ENCODE measurements around the gene METTL22. TPM values are rescaled to one million over a fixed set of nuclear protein-coding genes. Genes with fewer than 3 reads are reported as not detected.

METTL22 gene
- total RNA-seq, 1 experiment from 2014 or later = 39.8 TPM

GRCh38 chr16:8628981-8629725 lies 7.7 kb downstream of the METTL22 start:
- H3K4me1 Mint-ChIP-seq (ENCODE audit: low read depth, unreplicated experiment) = no peaks in the 10 kb centered on the region
- no peaks in the 10 kb centered on the region for H3K9me3 Mint-ChIP-seq (ENCODE audit: unreplicated experiment)
- no peak overlapping the region for H3K4me3 ChIP-seq (ENCODE audit: low read depth, low read length)
- intact Hi-C loops (cut with micrococcal nuclease; ENCODE audit: unreplicated experiment) = no loop called here
- no peak for DNase-seq
- no peaks in the 10 kb centered on the region for H3K27me3 ChIP-seq (replicated peaks; ENCODE audit: control insufficient read depth, insufficient read depth, low read length)
- no TSS peak for BruUV-seq (replicated peaks)
- peaks cover 1% of the 10 kb centered on the region for H3K36me3 ChIP-seq (ENCODE audit: control insufficient read depth, insufficient read depth, low read length)
- peaks cover 42% of the 10 kb centered on the region for H3K36me3 Mint-ChIP-seq (ENCODE audit: insufficient read depth, unreplicated experiment)
- H3K4me1 ChIP-seq = no peaks in the 10 kb centered on the region
- TF ChIP-seq CTCF (IDR thresholded peaks at IDR 0.05; ENCODE audit: insufficient read depth in 1 of 2, low read depth in 1 of 2, low read length in 1 of 2, severe bottlenecking in 1 of 2, unreplicated experiment in 1 of 2) = no peak
- no peaks in the 10 kb centered on the region for H3K9me3 ChIP-seq
- H3K27ac Mint-ChIP-seq (ENCODE audit: unreplicated experiment) = no peak overlapping the region
- ChIA-PET CTCF (no interaction called here), POLR2A (no interaction called here)
- no peak overlapping the region for H3K4me3 Mint-ChIP-seq (ENCODE audit: unreplicated experiment)
- H3K27me3 Mint-ChIP-seq (ENCODE audit: insufficient read depth, unreplicated experiment) = no peaks in the 10 kb centered on the region

- no peaks in the 10 kb centered on the region for H3K9me3 Mint-ChIP-seq (ENCODE audit: unreplicated experiment)
- H3K36me3 Mint-ChIP-seq (ENCODE audit: insufficient read depth, unreplicated experiment) = peaks cover 43% of the 10 kb centered on the region
- no peak for DNase-seq
- H3K4me3 Mint-ChIP-seq (ENCODE audit: unreplicated experiment) = no peak overlapping the region
- H3K27ac Mint-ChIP-seq (ENCODE audit: unreplicated experiment) = no peak overlapping the region
- Histone ChIP-seq H3K4me3 (ENCODE audit: low read depth, low read length) (no peak overlapping the region), H3K4me1 (no peaks in the 10 kb centered on the region), H3K9me3 (no peaks in the 10 kb centered on the region), H3K36me3 (ENCODE audit: control insufficient read depth, insufficient read depth, low read length) (peaks cover 1% of the 10 kb centered on the region), H3K27me3 (replicated peaks; ENCODE audit: control insufficient read depth, insufficient read depth, low read length) (no peaks in the 10 kb centered on the region)
- ChIA-PET POLR2A (no interaction called here), CTCF (no interaction called here)
- no TSS peak for BruUV-seq (replicated peaks)
- TF ChIP-seq CTCF (IDR thresholded peaks at IDR 0.05; ENCODE audit: insufficient read depth in 1 of 2, low read depth in 1 of 2, low read length in 1 of 2, severe bottlenecking in 1 of 2, unreplicated experiment in 1 of 2) = no peak
- no peaks in the 10 kb centered on the region for H3K27me3 Mint-ChIP-seq (ENCODE audit: insufficient read depth, unreplicated experiment)
- intact Hi-C loops (cut with micrococcal nuclease; ENCODE audit: unreplicated experiment) = no loop called here
- no peaks in the 10 kb centered on the region for H3K4me1 Mint-ChIP-seq (ENCODE audit: low read depth, unreplicated experiment)
These were observed 8.9 kb downstream of the METTL22 start for GRCh38 chr16:8630255-8630953.

GRCh38 chr16:8631373-8631772 lies 9.9 kb downstream of the METTL22 start:
- Mint-ChIP-seq H3K9me3 (ENCODE audit: unreplicated experiment) (no peaks in the 10 kb centered on the region), H3K27me3 (ENCODE audit: insufficient read depth, unreplicated experiment) (no peaks in the 10 kb centered on the region), H3K27ac (ENCODE audit: unreplicated experiment) (no peak overlapping the region), H3K36me3 (ENCODE audit: insufficient read depth, unreplicated experiment) (peaks cover 47% of the 10 kb centered on the region), H3K4me1 (ENCODE audit: low read depth, unreplicated experiment) (no peaks in the 10 kb centered on the region), H3K4me3 (ENCODE audit: unreplicated experiment) (no peak overlapping the region)
- ChIA-PET POLR2A (no interaction called here), CTCF (no interaction called here)
- H3K4me3 ChIP-seq (ENCODE audit: low read depth, low read length) = no peak overlapping the region
- no TSS peak for BruUV-seq (replicated peaks)
- intact Hi-C loops (cut with micrococcal nuclease; ENCODE audit: unreplicated experiment) = no loop called here
- H3K4me1 ChIP-seq = no peaks in the 10 kb centered on the region
- no peaks in the 10 kb centered on the region for H3K27me3 ChIP-seq (replicated peaks; ENCODE audit: control insufficient read depth, insufficient read depth, low read length)
- H3K36me3 ChIP-seq (ENCODE audit: control insufficient read depth, insufficient read depth, low read length) = peaks cover 1% of the 10 kb centered on the region; the same call in 1 of the 2 replicates
- no peak for TF ChIP-seq CTCF (IDR thresholded peaks at IDR 0.05; ENCODE audit: insufficient read depth in 1 of 2, low read depth in 1 of 2, low read length in 1 of 2, severe bottlenecking in 1 of 2, unreplicated experiment in 1 of 2)
- DNase-seq = no peak
- no peaks in the 10 kb centered on the region for H3K9me3 ChIP-seq

All from Caco-2 (cell line).